ENCODE data around the gene HTRA3. TPM values are rescaled to one million over a fixed set of nuclear protein-coding genes. Genes with fewer than 3 reads are reported as not detected.
"Not testable (repeated sequence)": the region's sequence is repeated elsewhere in the genome, so short reads cannot be mapped to it uniquely, and the experiment has no call there.

The HTRA3 gene
- polyA plus RNA-seq, 1 donor = 7.2 TPM

DNA sequence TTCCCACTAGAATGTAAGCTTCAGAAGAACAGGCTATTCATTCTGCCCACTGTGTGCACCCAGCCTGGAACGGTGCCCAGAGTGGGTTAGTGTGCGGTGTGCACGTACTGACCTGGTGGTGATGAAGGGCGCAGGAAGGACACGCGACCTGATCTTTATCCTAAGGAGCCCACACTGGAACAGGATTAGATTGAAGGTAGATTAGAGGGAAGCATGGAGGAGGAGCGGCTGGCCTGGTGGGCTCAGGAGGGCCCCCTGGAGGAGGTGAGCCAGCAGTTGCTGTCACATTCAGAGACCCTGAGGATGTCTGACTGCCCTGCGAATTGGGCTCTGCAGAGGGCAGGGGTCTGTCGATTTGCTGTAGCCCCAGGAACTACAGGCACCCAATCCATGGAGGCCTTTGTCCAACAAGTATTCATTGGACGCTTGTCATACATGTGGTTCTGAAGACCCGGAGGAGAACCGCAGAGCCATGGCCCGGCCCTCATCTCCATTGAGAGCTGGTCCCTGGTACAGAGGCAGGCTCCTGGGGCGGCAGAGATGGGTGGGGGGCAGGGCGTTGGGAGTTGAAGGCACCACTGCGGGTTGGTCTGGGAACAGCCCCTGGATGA lies 73.2 kb downstream of the HTRA3 start:
- no peak for DNase-seq

DNA sequence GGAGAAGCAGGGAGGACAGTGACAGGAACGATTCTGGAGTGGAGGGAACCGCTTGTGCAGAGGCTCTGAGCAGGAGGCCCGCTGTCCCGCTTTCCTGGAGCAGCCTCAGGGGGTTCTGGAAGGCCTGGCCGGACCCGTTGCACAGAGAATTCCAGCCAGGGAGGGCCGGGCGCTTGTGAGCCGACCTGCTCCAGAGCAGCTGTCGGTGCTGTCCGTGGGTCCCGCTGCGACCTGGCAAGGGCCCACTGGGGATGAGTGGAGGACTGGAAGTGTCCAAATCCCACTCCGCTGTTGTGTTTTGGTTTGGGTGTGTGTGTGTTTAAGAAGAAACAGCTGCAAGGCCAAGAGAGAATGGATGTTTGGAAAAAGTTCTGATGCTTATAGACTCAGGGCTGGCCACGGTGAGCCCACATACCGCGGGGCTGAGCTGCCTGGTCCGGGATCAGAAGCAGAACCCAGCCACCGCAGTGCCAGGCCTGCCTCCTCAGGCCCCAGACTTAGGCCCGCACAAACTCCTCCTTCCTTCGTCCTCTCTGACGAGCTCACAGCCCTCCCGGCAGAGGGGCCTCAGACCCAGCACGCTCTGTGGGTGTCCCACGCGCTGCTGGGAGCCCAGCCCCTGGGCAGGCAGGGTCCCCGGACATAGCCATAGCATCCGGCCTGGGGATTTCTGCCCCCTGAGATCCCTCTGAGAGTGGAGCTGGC lies 73.9 kb downstream of the HTRA3 start:
- DNase-seq = no peak

GRCh38 chr4:8343967-8344331 lies 74.4 kb downstream of the HTRA3 start:
- DNase-seq = no peak

DNA sequence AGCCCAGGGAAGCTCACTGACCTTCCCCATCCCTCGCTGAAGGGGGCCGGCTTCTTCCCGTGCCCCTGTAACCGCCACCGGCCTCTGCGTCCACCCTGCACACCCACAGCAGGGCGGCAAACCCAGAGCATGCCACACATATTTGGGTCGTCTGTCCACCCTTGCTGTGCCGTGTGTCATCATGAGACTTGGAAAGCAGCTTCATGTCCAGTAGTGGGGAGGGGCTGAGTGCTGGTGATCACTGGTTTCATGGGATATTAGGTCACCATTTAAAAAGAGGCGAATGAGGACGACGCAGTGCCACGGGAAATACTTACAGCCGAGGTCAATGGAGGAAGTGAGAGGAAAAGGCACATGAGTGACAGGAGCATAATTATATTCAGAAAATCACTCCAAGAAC lies 74.8 kb downstream of the HTRA3 start:
- no peak for DNase-seq

DNA sequence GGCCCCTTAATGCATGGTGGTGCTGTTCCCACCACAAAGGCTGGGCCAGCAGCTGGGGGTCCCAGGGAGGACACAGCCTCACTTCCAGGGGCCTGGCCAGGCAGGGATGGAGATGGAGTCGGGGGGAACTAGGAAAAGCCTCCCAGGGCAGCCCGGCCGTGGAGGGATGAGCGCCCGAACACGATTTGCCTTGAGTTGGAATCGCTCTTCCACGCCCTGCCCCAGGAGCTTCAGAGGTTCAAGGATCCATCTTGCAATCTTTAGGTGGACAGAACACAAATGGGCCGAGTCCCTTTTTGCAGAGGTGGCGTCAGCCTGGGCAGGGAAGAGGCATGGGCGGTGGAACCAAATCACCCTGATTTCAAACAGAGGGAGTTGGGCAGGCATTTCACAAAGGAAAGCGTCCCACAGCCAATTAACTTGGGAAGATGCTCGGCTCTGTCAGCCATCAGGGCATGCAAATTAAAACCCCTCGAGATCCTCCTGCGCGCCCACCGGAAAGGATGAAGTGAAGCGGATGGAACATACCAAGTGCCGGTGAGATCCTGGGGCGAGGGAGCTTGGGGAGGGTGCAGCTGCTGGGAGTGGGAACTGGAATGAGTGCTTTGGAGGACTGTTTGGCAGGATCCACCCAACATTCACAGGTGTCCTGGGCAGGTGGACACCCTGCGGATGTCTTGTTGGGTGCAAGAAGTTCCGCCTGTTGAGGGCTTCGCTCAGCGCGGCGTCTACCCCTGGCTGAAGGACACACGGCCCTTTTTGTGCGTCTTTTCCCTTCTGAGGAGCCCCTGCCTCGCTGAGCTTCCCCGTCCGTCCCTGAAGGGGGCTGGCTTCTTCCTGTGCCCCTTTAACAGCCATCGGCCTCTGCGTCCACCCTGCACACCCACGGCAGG lies 75.7 kb downstream of the HTRA3 start:
- no peak for DNase-seq

DNA sequence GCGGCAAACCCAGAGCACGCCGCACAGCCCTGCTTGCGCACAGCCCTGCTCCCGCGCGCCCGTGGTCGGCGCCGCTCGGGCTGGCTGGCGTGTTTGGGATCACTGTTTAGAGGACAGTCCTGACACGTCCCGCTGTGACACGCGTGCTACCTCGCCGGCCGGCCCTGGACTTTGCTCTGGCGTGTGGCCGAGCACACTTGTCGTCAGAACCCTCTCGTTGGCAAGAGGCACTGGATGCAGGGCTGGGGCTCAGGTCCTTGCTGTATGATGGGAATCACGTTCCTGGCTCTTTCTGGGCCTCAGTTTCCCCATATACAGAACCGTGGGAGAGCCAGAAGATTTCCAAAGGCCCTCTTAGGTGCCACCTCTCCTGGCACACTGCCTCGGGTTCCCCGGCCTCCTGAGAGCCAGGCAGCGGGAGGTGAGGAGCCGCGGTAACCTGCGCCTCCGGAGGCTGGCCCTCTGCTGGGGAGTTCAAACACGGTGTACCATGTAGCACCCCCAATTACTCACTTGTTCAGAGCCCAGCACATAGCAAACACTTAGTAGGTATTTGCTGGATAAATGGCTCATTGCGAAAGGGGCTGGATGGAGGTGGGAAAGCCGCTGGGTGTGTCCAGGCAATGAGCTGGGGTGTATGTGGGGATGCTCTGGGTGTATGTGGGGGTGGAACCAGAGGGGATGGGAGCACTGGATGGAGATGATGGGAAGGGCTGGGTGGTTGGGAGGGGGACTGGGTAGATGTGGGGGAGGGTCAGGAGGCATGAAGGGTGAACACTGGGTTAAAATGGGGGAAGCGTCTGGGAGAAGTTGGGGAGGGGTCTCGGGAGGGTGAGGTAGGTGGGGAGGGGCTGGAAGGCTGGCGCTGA lies 76.6 kb downstream of the HTRA3 start:
- DNase-seq = no peak

DNA sequence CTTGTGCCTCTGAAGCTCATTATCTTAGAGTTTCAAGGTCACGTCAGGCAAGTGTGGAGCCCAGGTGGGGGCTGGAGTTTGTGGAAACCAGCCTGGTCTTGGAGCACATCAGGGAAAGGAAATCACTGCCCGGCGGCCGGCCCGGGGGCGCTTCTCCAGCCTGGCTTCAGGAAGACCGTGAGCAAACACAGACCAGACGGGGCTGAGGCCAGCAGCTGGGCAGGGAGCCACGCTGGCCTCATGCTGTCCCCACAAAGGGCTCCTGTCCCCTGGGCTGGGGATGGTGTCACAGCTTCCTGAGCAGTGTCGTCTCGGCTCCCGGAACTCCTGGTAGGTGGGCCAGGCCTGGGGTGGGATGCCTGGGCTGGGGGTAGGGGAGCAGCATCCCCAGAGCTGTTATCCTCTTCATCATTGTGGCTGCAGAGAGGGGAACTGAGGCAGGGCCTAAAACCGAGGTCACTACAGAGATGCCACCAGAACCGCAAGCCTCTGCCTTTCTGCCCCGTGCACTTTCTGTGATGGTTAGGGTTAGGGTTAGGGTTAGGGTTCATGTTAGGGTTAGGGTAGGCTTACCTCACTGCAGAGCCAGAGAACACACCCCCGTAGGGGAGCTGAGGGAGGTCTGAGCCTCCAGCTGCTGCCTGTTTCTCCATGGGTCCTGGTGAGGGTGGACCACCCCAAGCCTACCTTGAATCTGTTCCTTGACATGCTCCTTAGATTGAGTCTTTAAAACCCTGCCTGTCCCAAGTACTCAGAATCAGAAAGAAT lies 77.5 kb downstream of the HTRA3 start:
- no peak for DNase-seq

DNA sequence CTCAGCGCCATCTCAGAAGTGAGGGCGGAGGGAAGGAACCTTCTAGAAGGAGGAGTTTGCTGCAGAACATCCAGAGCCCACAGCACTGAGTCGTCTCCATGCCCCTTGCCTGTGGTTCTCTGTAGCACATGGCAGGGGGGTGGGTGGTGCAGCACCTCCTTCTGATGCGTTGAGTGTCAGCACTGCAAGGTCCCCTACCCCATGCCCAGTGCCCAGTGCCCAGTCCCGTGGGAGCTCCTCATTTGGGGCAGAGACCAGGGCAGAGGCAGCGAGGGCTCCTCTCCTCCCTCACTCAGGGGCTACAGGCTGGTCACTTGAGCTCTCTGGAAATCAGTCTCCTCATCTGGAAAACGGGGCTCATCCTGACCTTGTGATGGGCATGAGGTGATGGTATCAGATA lies 78.1 kb downstream of the HTRA3 start:
- DNase-seq = no peak

- DNase-seq = no peak
Observed at GRCh38 chr4:8348071-8348470, 78.5 kb downstream of the HTRA3 start.

DNA sequence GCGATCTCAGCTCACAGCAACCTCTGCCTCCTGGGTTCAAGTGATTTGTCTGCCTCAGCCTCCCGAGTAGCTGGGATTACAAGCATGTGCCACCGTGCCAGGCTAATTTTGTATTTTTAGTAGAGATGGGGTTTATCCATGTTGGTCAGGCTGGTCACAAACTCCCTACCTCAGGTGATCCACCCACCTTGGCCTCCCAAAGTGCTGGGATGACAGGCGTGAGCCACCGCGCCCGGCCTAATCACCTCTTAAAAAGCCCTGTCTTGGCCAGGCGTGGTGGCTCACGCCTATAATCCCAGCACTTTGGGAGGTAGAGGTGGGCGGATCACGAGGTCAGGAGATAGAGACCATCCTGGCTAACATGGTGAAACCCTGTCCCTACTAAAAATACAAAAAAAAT lies 79.7 kb downstream of the HTRA3 start:
- DNase-seq = not testable (repeated sequence)

GRCh38 chr4:8349664-8350236 lies 80.2 kb downstream of the HTRA3 start:
- no peak for DNase-seq

GRCh38 chr4:8350352-8350751 lies 80.8 kb downstream of the HTRA3 start:
- DNase-seq = no peak

- DNase-seq = no peak
Observed at GRCh38 chr4:8350841-8351461, 81.4 kb downstream of the HTRA3 start.

DNA sequence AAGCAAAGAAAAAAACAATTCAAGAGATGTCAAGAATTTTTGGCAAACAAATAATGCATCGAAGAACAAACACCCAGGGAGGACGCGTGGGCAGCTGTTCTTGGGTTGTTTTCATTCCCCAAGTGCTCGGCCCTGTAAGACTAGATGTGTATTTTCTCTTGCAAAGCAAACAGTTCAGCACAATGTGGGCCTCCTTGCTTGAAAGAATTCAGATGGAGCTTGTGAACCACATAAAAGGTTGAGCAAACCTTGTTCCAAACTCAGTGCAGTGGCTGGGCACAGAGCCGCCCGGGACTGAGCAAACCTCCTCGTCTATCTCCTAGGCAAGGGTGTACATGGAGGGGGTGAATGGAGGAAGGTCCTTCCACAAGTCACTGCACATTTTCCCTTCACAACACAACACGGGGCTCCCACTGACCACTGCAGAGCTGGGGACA lies 82.4 kb downstream of the HTRA3 start:
- DNase-seq = peak; percentile 57

DNA sequence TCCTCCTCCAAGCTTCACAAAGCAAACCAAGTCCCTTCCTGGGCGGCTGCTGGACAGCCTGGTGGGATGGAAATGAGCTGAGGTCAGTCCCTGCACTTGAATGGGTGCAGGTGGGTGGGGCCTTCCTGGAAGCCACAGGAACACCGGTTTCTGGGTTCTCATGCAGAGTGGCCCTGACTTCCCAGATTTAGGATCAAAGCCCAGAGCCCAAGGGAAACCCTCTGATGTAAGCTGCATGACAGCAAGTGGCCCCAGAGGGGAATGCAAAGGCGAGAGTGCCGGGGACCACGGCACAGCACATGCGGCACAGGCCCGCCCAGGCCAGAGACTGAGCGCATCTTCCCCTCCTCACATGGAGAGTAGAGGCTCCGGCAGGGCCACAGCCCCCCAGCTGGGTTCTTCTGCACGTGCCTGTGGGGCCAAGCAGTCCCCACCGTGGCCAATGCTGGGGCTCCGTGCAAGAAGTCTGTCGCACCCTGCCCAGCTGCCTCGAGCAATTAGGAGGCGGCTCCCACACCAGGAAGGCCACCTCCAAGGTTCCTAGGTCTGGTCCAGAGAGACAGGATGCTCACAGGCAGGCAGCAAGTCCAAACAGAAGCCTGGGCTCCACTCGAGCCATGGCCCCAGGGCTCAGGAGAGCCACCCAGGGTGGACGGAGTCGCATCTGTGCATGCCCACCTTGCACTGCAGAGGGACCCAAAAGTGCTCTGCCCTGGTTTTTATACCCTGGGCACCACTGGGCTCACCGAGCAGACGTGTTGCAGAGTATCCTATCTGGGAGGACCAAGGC lies 83.0 kb downstream of the HTRA3 start:
- DNase-seq = no peak

- DNase-seq = no peak
Observed at GRCh38 chr4:8353158-8353669, 83.7 kb downstream of the HTRA3 start.

GRCh38 chr4:8353912-8354453 lies 84.4 kb downstream of the HTRA3 start:
- DNase-seq = no peak

DNA sequence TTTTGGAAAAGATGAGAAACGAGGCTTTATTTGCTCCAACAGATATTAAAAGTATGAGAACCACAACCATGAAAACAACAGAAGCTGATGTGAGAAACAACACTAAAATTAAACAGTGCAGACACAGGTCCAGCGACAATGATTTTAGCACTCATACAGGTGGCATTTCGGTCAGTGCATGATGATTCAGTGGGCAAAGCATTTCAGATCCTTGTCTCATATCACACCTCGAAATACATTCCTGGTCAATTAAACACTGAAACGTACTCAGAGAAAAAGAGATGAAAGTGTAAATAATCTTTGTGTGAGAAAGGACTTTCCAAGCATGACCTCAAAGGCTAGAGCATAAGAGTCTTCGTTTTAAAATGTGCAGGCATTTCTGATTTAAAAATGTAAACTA lies 85.8 kb downstream of the HTRA3 start:
- DNase-seq = no peak
